GDM1 (cell line): ENCODE results near the gene IFTAP.
"Not testable (repeated sequence)": the region's sequence is repeated elsewhere in the genome, so short reads cannot be mapped to it uniquely, and the experiment has no call there.

Experiments
- DNase-seq: peaks from one replicate; lab custom pipeline; 2025; lab: John Stamatoyannopoulos, UW

IFTAP gene

GRCh38 chr11:36594316-36594989 lies at the start of gene IFTAP:
Gene IFTAP (plus strand): TSS chr11:36594502. CDS start chr11:36610104, 15,602 bp downstream.
- DNase-seq = no peak

- no peak for DNase-seq
Observed at GRCh38 chr11:36550385-36551115, 43.8 kb upstream of the IFTAP start.

- DNase-seq = not testable (repeated sequence)
Observed at GRCh38 chr11:36557390-36557789, 36.9 kb upstream of the IFTAP start.

- no peak for DNase-seq
Observed at GRCh38 chr11:36557991-36558390, 36.3 kb upstream of the IFTAP start.

- no peak for DNase-seq
Observed at GRCh38 chr11:36558571-36559413, 35.5 kb upstream of the IFTAP start.

- peak; percentile 13 for DNase-seq
Observed at GRCh38 chr11:36564376-36565030, 29.8 kb upstream of the IFTAP start.

- no peak for DNase-seq
Observed at GRCh38 chr11:36565031-36565610, 29.2 kb upstream of the IFTAP start.

- DNase-seq = no peak
Observed at GRCh38 chr11:36566407-36567053, 27.8 kb upstream of the IFTAP start.

- no peak for DNase-seq
Observed at GRCh38 chr11:36567694-36568093, 26.6 kb upstream of the IFTAP start, which contains the start of gene RAG1. Gene RAG1 (plus strand): TSS chr11:36568007. CDS start chr11:36573305, 5,298 bp downstream.

- no peak for DNase-seq
Observed at GRCh38 chr11:36569095-36569494, 25.2 kb upstream of the IFTAP start.

- no peak for DNase-seq
Observed at GRCh38 chr11:36574486-36574885, 19.8 kb upstream of the IFTAP start.

- DNase-seq = no peak
Observed at GRCh38 chr11:36577373-36577772, 16.9 kb upstream of the IFTAP start.

GRCh38 chr11:36577859-36578258 lies 16.4 kb upstream of the IFTAP start:
- DNase-seq = no peak

GRCh38 chr11:36578458-36578857 lies 15.8 kb upstream of the IFTAP start:
- no peak for DNase-seq

- DNase-seq = no peak
Observed at GRCh38 chr11:36581536-36581935, 12.8 kb upstream of the IFTAP start.

GRCh38 chr11:36583667-36584066 lies 10.6 kb upstream of the IFTAP start:
- DNase-seq = no peak

- no peak for DNase-seq
Observed at GRCh38 chr11:36586543-36586942, 7.8 kb upstream of the IFTAP start.

GRCh38 chr11:36588099-36588498 lies 6.2 kb upstream of the IFTAP start:
- no peak for DNase-seq

- no peak for DNase-seq
Observed at GRCh38 chr11:36590513-36590912, 3.8 kb upstream of the IFTAP start.

GRCh38 chr11:36591433-36591832 lies 2.9 kb upstream of the IFTAP start:
- no peak for DNase-seq

- DNase-seq = no peak
Observed at GRCh38 chr11:36596880-36597279, 2.6 kb downstream of the IFTAP start.
